Fibroblast of skin of left quadriceps (primary cell): ENCODE data around the gene RNLS.

Experiments
- DNase-seq, 2 experiments: peaks; one replicate each; pipeline ENCODE4 v3.0.0-alpha.2; 2013; ENCODE audit warnings: low read depth in 2 of 2

RNLS gene

GRCh38 chr10:88553116-88553752, 29.9 kb downstream of the RNLS start:
- DNase-seq: peak; percentile 57 to 59

- no peak for DNase-seq
Observed at GRCh38 chr10:88551246-88551645, 31.9 kb downstream of the RNLS start.

GRCh38 chr10:88546497-88546896, 36.6 kb downstream of the RNLS start:
- DNase-seq: no peak

GRCh38 chr10:88545359-88545758, 37.8 kb downstream of the RNLS start:
- no peak for DNase-seq

- DNase-seq: no peak
Observed at GRCh38 chr10:88544140-88544870, 38.8 kb downstream of the RNLS start.

GRCh38 chr10:88542522-88542921, 40.6 kb downstream of the RNLS start:
- no peak for DNase-seq

GRCh38 chr10:88541116-88541626, 41.9 kb downstream of the RNLS start:
- DNase-seq: no peak

GRCh38 chr10:88540351-88540750, 42.8 kb downstream of the RNLS start:
- DNase-seq: no peak

- peak; percentile 86 to 88 for DNase-seq
Observed at GRCh38 chr10:88538048-88538447, 45.1 kb downstream of the RNLS start.

- DNase-seq: no peak
Observed at GRCh38 chr10:88537322-88537721, 45.8 kb downstream of the RNLS start.

GRCh38 chr10:88536437-88536836, 46.7 kb downstream of the RNLS start:
- no peak for DNase-seq

GRCh38 chr10:88534072-88534665, 48.9 kb downstream of the RNLS start:
- no peak for DNase-seq

- DNase-seq: no peak
Observed at GRCh38 chr10:88531392-88532052, 51.6 kb downstream of the RNLS start.

GRCh38 chr10:88530629-88531391, 52.3 kb downstream of the RNLS start:
- no peak for DNase-seq

GRCh38 chr10:88530093-88530492, 53.0 kb downstream of the RNLS start:
- DNase-seq: no peak

- DNase-seq: peak; percentile 68 to 75
Observed at GRCh38 chr10:88528806-88529570, 54.1 kb downstream of the RNLS start.

- peak in 1 of 2 experiments; percentile 35 for DNase-seq
Observed at GRCh38 chr10:88528201-88528600, 54.9 kb downstream of the RNLS start.

GRCh38 chr10:88527245-88527644, 55.9 kb downstream of the RNLS start:
- DNase-seq: no peak

GRCh38 chr10:88526501-88527105, 56.5 kb downstream of the RNLS start:
- DNase-seq: no peak

- peak in 1 of 2 experiments; percentile 40 for DNase-seq
Observed at GRCh38 chr10:88525371-88526069, 57.6 kb downstream of the RNLS start.
